H1 (cell line): ENCODE results near the gene MRPS25. TPM values are rescaled to one million over a fixed set of nuclear protein-coding genes. Genes with fewer than 3 reads are reported as not detected.

Experiments
- CEBPB ChIP-seq: IDR thresholded peaks from 2 replicates; pipeline ENCODE4 v1.6.1; 2012; ENCODE audit warnings: low read depth, low read length
- GABPA ChIP-seq: IDR thresholded peaks from 2 replicates; pipeline ENCODE4 v1.6.1; 2011; ENCODE audit warnings: mild to moderate bottlenecking, low read length, moderate library complexity, borderline replicate concordance; ENCODE audit not compliant: insufficient read depth
- TCF12 ChIP-seq: IDR thresholded peaks from 2 replicates; pipeline ENCODE4 v1.6.1; 2011; ENCODE audit warnings: low read depth, mild to moderate bottlenecking, low read length
- polyA plus RNA-seq, 7 experiments: library from polyadenylated mRNA; depleted of rRNA in 3 of 7; stranded (reverse) in 5 of 7; unstranded in 2 of 7; fragments of >200 nt in 5 of 7; fragments of 200-250 nt in 2 of 7; gene quantifications; 1 replicate in 5 of 7; 2 replicates in 1 of 7; 4 replicates in 1 of 7; pipeline versions ENCODE4 v1.2.1 to v1.2.3, GENCODE V29; 2011 to 2013; ENCODE audit warnings: missing spikeins in 2 of 7, mixed read lengths in 2 of 7
- total RNA-seq: library from RNA; stranded (reverse); fragmentation: NEBNext Ultra II Directional; extraction: Animal tissue kit (Norgen Biotek cat#: 25700); gene quantifications from 2 replicates; pipeline ENCODE4 v1.2.1, GENCODE V29; 2021
- TF ChIP-seq, protein P1 (sequence below): fragments of 300-600 bp; sonication (generic); IDR thresholded peaks from 2 replicates; pipeline ENCODE4 v1.7.1; 2012; ENCODE audit warnings: low read length, moderate library complexity, mild to moderate bottlenecking, inconsistent platforms; ENCODE audit not compliant: insufficient replicate concordance
- TF ChIP-seq, protein P2 (sequence below), 3 experiments: IDR thresholded peaks; 1 replicate in 2 of 3; 2 replicates in 1 of 3; pipeline versions ENCODE4 v1.5.1 to v1.6.1; 2011; ENCODE audit warnings: low read length in 3 of 3, mild to moderate bottlenecking in 3 of 3, inconsistent platforms in 2 of 3, low read depth in 1 of 3, moderate library complexity in 1 of 3; ENCODE audit not compliant: insufficient read depth in 1 of 3; ENCODE audit errors: control extremely low read depth in 1 of 3

MRPS25 gene
- total and polyA plus RNA-seq, 2 of the 8 experiments (the other 6 are each of a cell fraction or from before 2014, with no cell fraction given) = 23.0 to 56.5 TPM

DNA sequence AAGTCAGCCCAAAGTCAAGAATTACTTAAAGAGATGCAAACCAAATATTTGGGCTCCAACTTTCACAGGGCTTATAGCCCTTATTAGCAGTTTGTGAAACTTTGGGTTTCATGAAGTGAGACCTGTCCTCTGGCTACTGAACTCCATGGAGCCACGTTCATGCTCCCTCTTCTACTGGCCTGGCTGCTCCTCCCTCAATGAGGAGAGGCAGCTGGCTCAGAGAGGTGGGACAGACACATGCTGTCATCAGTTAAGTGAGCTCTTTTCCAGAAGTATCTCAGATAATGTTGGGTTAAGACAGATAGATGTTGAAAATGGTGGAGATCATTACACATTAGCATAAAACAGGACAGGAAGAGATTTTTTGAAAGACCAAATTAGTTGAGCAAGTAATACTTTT lies 19.4 kb downstream of the MRPS25 start (continued):
- TF ChIP-seq, protein P1, sequence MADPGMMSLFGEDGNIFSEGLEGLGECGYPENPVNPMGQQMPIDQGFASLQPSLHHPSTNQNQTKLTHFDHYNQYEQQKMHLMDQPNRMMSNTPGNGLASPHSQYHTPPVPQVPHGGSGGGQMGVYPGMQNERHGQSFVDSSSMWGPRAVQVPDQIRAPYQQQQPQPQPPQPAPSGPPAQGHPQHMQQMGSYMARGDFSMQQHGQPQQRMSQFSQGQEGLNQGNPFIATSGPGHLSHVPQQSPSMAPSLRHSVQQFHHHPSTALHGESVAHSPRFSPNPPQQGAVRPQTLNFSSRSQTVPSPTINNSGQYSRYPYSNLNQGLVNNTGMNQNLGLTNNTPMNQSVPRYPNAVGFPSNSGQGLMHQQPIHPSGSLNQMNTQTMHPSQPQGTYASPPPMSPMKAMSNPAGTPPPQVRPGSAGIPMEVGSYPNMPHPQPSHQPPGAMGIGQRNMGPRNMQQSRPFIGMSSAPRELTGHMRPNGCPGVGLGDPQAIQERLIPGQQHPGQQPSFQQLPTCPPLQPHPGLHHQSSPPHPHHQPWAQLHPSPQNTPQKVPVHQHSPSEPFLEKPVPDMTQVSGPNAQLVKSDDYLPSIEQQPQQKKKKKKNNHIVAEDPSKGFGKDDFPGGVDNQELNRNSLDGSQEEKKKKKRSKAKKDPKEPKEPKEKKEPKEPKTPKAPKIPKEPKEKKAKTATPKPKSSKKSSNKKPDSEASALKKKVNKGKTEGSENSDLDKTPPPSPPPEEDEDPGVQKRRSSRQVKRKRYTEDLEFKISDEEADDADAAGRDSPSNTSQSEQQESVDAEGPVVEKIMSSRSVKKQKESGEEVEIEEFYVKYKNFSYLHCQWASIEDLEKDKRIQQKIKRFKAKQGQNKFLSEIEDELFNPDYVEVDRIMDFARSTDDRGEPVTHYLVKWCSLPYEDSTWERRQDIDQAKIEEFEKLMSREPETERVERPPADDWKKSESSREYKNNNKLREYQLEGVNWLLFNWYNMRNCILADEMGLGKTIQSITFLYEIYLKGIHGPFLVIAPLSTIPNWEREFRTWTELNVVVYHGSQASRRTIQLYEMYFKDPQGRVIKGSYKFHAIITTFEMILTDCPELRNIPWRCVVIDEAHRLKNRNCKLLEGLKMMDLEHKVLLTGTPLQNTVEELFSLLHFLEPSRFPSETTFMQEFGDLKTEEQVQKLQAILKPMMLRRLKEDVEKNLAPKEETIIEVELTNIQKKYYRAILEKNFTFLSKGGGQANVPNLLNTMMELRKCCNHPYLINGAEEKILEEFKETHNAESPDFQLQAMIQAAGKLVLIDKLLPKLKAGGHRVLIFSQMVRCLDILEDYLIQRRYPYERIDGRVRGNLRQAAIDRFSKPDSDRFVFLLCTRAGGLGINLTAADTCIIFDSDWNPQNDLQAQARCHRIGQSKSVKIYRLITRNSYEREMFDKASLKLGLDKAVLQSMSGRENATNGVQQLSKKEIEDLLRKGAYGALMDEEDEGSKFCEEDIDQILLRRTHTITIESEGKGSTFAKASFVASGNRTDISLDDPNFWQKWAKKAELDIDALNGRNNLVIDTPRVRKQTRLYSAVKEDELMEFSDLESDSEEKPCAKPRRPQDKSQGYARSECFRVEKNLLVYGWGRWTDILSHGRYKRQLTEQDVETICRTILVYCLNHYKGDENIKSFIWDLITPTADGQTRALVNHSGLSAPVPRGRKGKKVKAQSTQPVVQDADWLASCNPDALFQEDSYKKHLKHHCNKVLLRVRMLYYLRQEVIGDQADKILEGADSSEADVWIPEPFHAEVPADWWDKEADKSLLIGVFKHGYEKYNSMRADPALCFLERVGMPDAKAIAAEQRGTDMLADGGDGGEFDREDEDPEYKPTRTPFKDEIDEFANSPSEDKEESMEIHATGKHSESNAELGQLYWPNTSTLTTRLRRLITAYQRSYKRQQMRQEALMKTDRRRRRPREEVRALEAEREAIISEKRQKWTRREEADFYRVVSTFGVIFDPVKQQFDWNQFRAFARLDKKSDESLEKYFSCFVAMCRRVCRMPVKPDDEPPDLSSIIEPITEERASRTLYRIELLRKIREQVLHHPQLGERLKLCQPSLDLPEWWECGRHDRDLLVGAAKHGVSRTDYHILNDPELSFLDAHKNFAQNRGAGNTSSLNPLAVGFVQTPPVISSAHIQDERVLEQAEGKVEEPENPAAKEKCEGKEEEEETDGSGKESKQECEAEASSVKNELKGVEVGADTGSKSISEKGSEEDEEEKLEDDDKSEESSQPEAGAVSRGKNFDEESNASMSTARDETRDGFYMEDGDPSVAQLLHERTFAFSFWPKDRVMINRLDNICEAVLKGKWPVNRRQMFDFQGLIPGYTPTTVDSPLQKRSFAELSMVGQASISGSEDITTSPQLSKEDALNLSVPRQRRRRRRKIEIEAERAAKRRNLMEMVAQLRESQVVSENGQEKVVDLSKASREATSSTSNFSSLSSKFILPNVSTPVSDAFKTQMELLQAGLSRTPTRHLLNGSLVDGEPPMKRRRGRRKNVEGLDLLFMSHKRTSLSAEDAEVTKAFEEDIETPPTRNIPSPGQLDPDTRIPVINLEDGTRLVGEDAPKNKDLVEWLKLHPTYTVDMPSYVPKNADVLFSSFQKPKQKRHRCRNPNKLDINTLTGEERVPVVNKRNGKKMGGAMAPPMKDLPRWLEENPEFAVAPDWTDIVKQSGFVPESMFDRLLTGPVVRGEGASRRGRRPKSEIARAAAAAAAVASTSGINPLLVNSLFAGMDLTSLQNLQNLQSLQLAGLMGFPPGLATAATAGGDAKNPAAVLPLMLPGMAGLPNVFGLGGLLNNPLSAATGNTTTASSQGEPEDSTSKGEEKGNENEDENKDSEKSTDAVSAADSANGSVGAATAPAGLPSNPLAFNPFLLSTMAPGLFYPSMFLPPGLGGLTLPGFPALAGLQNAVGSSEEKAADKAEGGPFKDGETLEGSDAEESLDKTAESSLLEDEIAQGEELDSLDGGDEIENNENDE = no peak
- TF ChIP-seq TCF12 (no peak), GABPA (no peak), CEBPB (no peak)
- TF ChIP-seq, protein P2, sequence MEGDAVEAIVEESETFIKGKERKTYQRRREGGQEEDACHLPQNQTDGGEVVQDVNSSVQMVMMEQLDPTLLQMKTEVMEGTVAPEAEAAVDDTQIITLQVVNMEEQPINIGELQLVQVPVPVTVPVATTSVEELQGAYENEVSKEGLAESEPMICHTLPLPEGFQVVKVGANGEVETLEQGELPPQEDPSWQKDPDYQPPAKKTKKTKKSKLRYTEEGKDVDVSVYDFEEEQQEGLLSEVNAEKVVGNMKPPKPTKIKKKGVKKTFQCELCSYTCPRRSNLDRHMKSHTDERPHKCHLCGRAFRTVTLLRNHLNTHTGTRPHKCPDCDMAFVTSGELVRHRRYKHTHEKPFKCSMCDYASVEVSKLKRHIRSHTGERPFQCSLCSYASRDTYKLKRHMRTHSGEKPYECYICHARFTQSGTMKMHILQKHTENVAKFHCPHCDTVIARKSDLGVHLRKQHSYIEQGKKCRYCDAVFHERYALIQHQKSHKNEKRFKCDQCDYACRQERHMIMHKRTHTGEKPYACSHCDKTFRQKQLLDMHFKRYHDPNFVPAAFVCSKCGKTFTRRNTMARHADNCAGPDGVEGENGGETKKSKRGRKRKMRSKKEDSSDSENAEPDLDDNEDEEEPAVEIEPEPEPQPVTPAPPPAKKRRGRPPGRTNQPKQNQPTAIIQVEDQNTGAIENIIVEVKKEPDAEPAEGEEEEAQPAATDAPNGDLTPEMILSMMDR (IDR thresholded peaks at IDR 0.05; ENCODE audit: control extremely low read depth in 1 of 3, insufficient read depth in 1 of 3, low read depth in 1 of 3, low read length in 3 of 3) = no peak
- TF ChIP-seq, all 59 proteins: peak for 0
